ENCODE results near the gene CBY3.
"Not testable (repeated sequence)": the region's sequence is repeated elsewhere in the genome, so short reads cannot be mapped to it uniquely, and the experiment has no call there.

The CBY3 gene

DNA sequence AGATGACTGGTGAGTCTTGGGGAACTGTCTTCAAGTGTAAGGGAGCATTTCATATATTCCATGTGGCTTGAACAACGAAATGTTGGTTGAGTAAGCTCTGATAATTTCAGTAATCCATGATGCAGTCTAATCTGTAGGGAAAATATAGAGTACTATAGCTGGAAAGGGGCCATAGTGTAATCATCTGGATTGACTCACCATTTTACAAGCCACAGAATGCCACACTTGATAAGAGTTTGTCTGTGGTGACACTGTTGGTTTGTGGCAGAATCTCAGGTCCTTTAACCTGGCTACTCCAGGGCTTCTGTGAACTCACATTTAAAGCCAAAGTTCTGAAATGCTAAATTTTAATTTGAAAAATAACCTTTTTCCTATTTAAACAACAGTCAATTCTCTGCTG lies 35.5 kb upstream of the CBY3 start:
- TF ChIP-seq, protein P1, sequence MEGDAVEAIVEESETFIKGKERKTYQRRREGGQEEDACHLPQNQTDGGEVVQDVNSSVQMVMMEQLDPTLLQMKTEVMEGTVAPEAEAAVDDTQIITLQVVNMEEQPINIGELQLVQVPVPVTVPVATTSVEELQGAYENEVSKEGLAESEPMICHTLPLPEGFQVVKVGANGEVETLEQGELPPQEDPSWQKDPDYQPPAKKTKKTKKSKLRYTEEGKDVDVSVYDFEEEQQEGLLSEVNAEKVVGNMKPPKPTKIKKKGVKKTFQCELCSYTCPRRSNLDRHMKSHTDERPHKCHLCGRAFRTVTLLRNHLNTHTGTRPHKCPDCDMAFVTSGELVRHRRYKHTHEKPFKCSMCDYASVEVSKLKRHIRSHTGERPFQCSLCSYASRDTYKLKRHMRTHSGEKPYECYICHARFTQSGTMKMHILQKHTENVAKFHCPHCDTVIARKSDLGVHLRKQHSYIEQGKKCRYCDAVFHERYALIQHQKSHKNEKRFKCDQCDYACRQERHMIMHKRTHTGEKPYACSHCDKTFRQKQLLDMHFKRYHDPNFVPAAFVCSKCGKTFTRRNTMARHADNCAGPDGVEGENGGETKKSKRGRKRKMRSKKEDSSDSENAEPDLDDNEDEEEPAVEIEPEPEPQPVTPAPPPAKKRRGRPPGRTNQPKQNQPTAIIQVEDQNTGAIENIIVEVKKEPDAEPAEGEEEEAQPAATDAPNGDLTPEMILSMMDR (conservative IDR thresholded peaks at IDR 0.05; ENCODE audit: low read depth, low read length), result no peak
- no peak for DNase-seq (ENCODE audit: low read depth)
- H3K4me3 ChIP-seq (ENCODE audit: low read length), result no peak overlapping the region

GRCh38 chr5:179700401-179700918 lies 19.6 kb upstream of the CBY3 start:
- peak overlapping the region; percentile 77 for H3K4me3 ChIP-seq (ENCODE audit: low read length)
- no peak for DNase-seq (ENCODE audit: low read depth)
- TF ChIP-seq, protein P1 (conservative IDR thresholded peaks at IDR 0.05; ENCODE audit: low read depth, low read length), result no peak

DNA sequence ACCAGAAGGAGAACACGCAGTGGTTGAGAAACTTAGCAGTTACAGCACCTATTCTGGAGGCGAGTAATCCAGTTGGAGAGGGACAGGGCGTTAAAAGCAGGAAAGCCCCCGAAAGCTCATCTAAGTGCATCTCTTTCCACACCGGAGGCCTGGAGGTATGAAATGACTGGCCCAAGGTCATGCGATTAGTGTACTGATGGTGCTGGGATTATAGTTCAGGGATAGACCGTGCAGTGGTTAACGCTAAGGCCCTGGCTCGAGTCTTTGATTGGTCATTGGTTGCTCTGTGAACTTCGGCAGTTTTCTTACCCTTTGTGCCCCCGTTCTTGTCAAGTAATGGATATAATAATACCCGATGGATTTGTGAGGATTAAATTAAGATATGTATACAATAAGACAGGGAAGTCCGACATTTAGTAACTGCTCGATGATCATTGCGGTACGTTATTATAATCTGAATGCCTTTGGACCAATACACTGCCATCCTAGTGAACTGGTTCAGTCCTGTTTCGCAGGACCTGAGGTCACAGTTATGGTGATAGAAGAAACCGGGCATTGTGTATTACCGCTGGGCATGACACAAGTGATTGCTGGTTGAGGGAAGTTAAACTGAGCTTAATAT lies 18.9 kb upstream of the CBY3 start:
- TF ChIP-seq, protein P1 (conservative IDR thresholded peaks at IDR 0.05; ENCODE audit: low read depth, low read length), result no peak
- peak overlapping the region; percentile 77 for H3K4me3 ChIP-seq (ENCODE audit: low read length)
- no peak for DNase-seq (ENCODE audit: low read depth)

- H3K4me3 ChIP-seq (ENCODE audit: low read length), result peak within 1 kb of the TSS; percentile 78
- TF ChIP-seq, protein P1 (conservative IDR thresholded peaks at IDR 0.05; ENCODE audit: low read depth, low read length), result no peak
- DNase-seq (ENCODE audit: low read depth), result no peak
Measured at GRCh38 chr5:179698935-179699615, 18.2 kb upstream of the CBY3 start, which contains the start of gene CANX. Gene CANX (plus strand): TSS chr5:179698967. CDS start chr5:179705682, 6,715 bp downstream.

DNA sequence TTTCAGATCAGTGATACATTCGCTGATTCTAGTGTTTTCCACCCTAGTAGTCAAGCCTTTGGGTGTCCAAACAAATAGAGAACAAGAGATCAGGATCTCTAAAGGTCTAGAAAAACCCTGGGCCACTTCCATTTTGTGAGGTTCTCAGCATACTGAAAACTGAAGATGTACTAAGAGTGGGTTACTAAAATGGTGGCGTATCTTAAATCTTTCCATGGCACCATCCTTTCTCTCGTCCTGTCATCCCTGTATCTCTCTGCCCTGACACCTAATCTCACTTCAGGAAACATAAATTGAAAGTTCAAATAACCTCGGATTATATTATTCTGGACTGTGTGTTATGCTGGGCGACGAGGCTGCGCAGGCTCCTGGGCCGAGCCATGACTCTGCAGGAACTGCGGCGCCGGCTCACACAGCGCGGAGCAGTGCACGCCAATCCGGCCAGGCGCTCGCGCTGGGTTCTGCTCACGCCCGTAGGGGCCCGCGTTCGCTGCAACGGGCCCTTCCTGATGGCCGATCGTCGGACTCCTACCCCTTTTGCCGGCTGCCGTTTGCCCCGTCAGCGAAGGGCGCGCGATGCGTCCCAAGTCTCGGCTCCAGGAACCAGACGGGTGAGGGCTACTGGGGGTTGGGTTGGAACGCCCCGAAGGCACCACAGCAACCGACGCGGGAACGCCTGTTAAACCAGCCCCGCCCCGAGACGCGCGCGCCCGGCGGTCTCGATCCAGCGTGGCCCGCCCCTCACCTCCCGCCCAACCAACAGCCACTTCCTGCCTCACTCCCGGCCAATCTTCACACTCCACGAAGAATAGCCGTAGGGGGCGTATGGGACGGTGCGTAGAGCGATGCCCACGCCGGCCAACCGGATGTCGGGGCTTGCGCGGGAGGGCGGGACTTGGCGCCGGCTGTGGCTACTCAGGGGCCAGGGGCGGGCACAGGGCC lies 17.4 kb upstream of the CBY3 start:
- H3K4me3 ChIP-seq (ENCODE audit: low read length), result peak overlapping the region; percentile 78
- TF ChIP-seq, protein P1 (conservative IDR thresholded peaks at IDR 0.05; ENCODE audit: low read depth, low read length), result no peak
- peak; percentile 96 for DNase-seq (ENCODE audit: low read depth)

DNA sequence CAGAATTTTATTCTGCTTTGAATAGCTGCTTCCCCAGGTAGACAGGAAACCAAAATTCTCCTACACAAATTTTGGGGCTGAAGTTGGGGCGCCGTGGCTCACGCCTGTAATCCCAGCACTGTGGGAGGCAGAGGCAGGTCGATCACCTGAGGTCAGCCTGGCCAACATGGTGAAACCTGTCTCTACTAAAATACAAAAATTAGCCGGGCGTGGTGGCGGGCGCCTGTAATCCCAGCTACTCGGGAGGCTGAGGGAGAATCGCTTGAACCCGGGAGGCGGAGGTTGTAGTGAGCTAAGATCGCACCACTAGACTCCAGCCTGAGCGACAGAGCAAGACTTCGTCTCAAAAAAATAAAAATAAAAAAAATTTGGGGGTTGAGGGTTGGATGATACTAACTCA lies 16.7 kb upstream of the CBY3 start:
- peak overlapping the region; percentile 78 for H3K4me3 ChIP-seq (ENCODE audit: low read length)
- DNase-seq (ENCODE audit: low read depth), result not testable (repeated sequence)

- H3K4me3 ChIP-seq (ENCODE audit: low read length), result no peak overlapping the region
- DNase-seq (ENCODE audit: low read depth), result no peak
- TF ChIP-seq, protein P1 (conservative IDR thresholded peaks at IDR 0.05; ENCODE audit: low read depth, low read length), result no peak
Measured at GRCh38 chr5:179697108-179697507, 16.3 kb upstream of the CBY3 start.

Measured in retinal pigment epithelial cell (primary cell).